CD4-positive, CD25-positive, alpha-beta regulatory T cell (primary cell): ENCODE data around the gene FAM25G. TPM values are rescaled to one million over a fixed set of nuclear protein-coding genes. Genes with fewer than 3 reads are reported as not detected.
"Not testable (repeated sequence)": the region's sequence is repeated elsewhere in the genome, so short reads cannot be mapped to it uniquely, and the experiment has no call there.

Experiments used
- ATAC-seq, 2 donors: fragments of 150-1000 bp; cut with Tn5 transposase; one replicate each; pipeline ENCODE4 v1.10.0; 2021; ENCODE audit warnings: low read depth in 2 of 2, moderate number of reproducible peaks in 2 of 2, moderate library complexity in 1 of 2
- DNase-seq, 3 donors: peaks; one replicate each; pipeline versions ENCODE4 v3.0.0 to v3.0.0-alpha.2; 2012 to 2022; ENCODE audit warnings: mixed read lengths in 1 of 3
- H3K27ac ChIP-seq: one replicate; pipeline ENCODE4 v1.7.0; 2013; ENCODE audit warnings: mild to moderate bottlenecking, low read length; ENCODE audit not compliant: insufficient read depth, poor library complexity, severe bottlenecking
- H3K27me3 ChIP-seq: one replicate; pipeline ENCODE4 v1.7.0; 2013; ENCODE audit warnings: low read length; ENCODE audit not compliant: control insufficient read depth, insufficient read depth
- H3K36me3 ChIP-seq: one replicate; pipeline ENCODE4 v1.7.0; 2013; ENCODE audit warnings: mild to moderate bottlenecking, low read length, moderate library complexity; ENCODE audit not compliant: control insufficient read depth, insufficient read depth
- H3K4me1 ChIP-seq: 2 replicates; pipeline ENCODE4 v1.7.0; 2013; ENCODE audit warnings: mild to moderate bottlenecking, low read length; ENCODE audit not compliant: insufficient read depth, control insufficient read depth, poor library complexity, severe bottlenecking
- H3K4me3 ChIP-seq: one replicate; pipeline ENCODE4 v1.7.0; 2013; ENCODE audit warnings: low read depth, mild to moderate bottlenecking, low read length, moderate library complexity
- H3K9me3 ChIP-seq, 2 experiments: 1 replicate in 1 of 2; 2 replicates in 1 of 2; pipeline ENCODE4 v1.7.0; 2013; ENCODE audit warnings: low read length in 2 of 2, mild to moderate bottlenecking in 1 of 2, moderate library complexity in 1 of 2; ENCODE audit not compliant: control insufficient read depth in 2 of 2
- H3K27ac Mint-ChIP-seq, 3 donors: one replicate each; pipeline ENCODE4 v1.8.0; 2020 to 2022; ENCODE audit warnings: mild to moderate bottlenecking in 3 of 3, mixed read lengths in 3 of 3, moderate library complexity in 2 of 3
- H3K27me3 Mint-ChIP-seq: one replicate; pipeline ENCODE4 v1.8.0; 2022; ENCODE audit warnings: mild to moderate bottlenecking, mixed read lengths
- H3K36me3 Mint-ChIP-seq: one replicate; pipeline ENCODE4 v1.8.0; 2020; ENCODE audit warnings: mixed read lengths
- H3K4me1 Mint-ChIP-seq, 4 donors: one replicate each; pipeline ENCODE4 v1.8.0; 2020 to 2022; ENCODE audit warnings: mixed read lengths in 4 of 4, mild to moderate bottlenecking in 1 of 4
- H3K4me3 Mint-ChIP-seq, 4 donors: one replicate each; pipeline ENCODE4 v1.8.0; 2020 to 2022; ENCODE audit warnings: mild to moderate bottlenecking in 4 of 4, mixed read lengths in 4 of 4, moderate library complexity in 3 of 4
- H3K9me3 Mint-ChIP-seq, 7 donors: one replicate each; pipeline ENCODE4 v1.8.0; 2020 to 2022; ENCODE audit warnings: mixed read lengths in 7 of 7, mild to moderate bottlenecking in 3 of 7, moderate library complexity in 2 of 7
- polyA plus RNA-seq, 4 donors: library from polyadenylated mRNA; unstranded; fragments of 300-500 nt; fragmentation: Illumina TruSeq; gene quantifications; one replicate each; pipeline ENCODE4 v1.2.3, GENCODE V29; 2021
- total RNA-seq: library from RNA; stranded (reverse); gene quantifications from one replicate; pipeline ENCODE4 v1.2.3, GENCODE V29; 2022

FAM25G gene
- total and polyA plus RNA-seq, 5 donors from 2014 or later = not detected

- H3K27me3 ChIP-seq, H3K4me3 Mint-ChIP-seq, H3K36me3 ChIP-seq, H3K27ac ChIP-seq, H3K4me1 Mint-ChIP-seq, DNase-seq, H3K4me3 ChIP-seq, H3K36me3 Mint-ChIP-seq, H3K9me3 ChIP-seq, H3K4me1 ChIP-seq, H3K9me3 Mint-ChIP-seq, H3K27ac Mint-ChIP-seq, ATAC-seq, H3K27me3 Mint-ChIP-seq: not testable (repeated sequence)
These were observed 18.0 kb downstream of the FAM25G start for GRCh38 chr10:47473516-47473915.

GRCh38 chr10:47472647-47473046 is 18.9 kb downstream of the FAM25G start:
- not testable (repeated sequence) for H3K4me3 Mint-ChIP-seq, H3K27ac ChIP-seq, DNase-seq, H3K9me3 Mint-ChIP-seq, H3K27me3 ChIP-seq, H3K4me1 Mint-ChIP-seq, H3K4me3 ChIP-seq, H3K27me3 Mint-ChIP-seq, H3K27ac Mint-ChIP-seq, H3K36me3 Mint-ChIP-seq, H3K36me3 ChIP-seq, H3K4me1 ChIP-seq, H3K9me3 ChIP-seq
- peak; percentile 12 to 18 for ATAC-seq

GRCh38 chr10:47472072-47472471 is 19.4 kb downstream of the FAM25G start:
- ATAC-seq, DNase-seq, H3K4me1 ChIP-seq, H3K27me3 Mint-ChIP-seq, H3K36me3 ChIP-seq, H3K9me3 Mint-ChIP-seq, H3K27ac ChIP-seq, H3K36me3 Mint-ChIP-seq, H3K9me3 ChIP-seq, H3K4me3 Mint-ChIP-seq, H3K4me3 ChIP-seq, H3K27ac Mint-ChIP-seq, H3K4me1 Mint-ChIP-seq, H3K27me3 ChIP-seq: not testable (repeated sequence)

- H3K9me3 ChIP-seq, H3K4me1 ChIP-seq, H3K27ac Mint-ChIP-seq, H3K36me3 Mint-ChIP-seq, H3K4me1 Mint-ChIP-seq, DNase-seq, ATAC-seq, H3K27me3 Mint-ChIP-seq, H3K4me3 ChIP-seq, H3K27ac ChIP-seq, H3K4me3 Mint-ChIP-seq, H3K27me3 ChIP-seq, H3K9me3 Mint-ChIP-seq, H3K36me3 ChIP-seq: not testable (repeated sequence)
These were observed 22.6 kb downstream of the FAM25G start for GRCh38 chr10:47468731-47469528.

- ATAC-seq, H3K36me3 ChIP-seq, H3K9me3 ChIP-seq, H3K4me1 Mint-ChIP-seq, H3K27me3 Mint-ChIP-seq, DNase-seq, H3K36me3 Mint-ChIP-seq, H3K4me1 ChIP-seq, H3K4me3 Mint-ChIP-seq, H3K9me3 Mint-ChIP-seq, H3K27ac Mint-ChIP-seq, H3K27ac ChIP-seq, H3K27me3 ChIP-seq, H3K4me3 ChIP-seq: not testable (repeated sequence)
These were observed 23.5 kb downstream of the FAM25G start for GRCh38 chr10:47467957-47468356.

- not testable (repeated sequence) for H3K9me3 ChIP-seq, ATAC-seq, H3K36me3 ChIP-seq, H3K4me1 Mint-ChIP-seq, DNase-seq, H3K27me3 ChIP-seq, H3K4me1 ChIP-seq, H3K4me3 Mint-ChIP-seq, H3K27ac Mint-ChIP-seq, H3K27ac ChIP-seq, H3K27me3 Mint-ChIP-seq, H3K36me3 Mint-ChIP-seq, H3K4me3 ChIP-seq, H3K9me3 Mint-ChIP-seq
These were observed 24.0 kb downstream of the FAM25G start for GRCh38 chr10:47467458-47467857.

- H3K4me3 Mint-ChIP-seq, H3K4me1 Mint-ChIP-seq, H3K36me3 ChIP-seq, ATAC-seq, H3K4me1 ChIP-seq, DNase-seq, H3K27ac Mint-ChIP-seq, H3K9me3 ChIP-seq, H3K36me3 Mint-ChIP-seq, H3K27ac ChIP-seq, H3K27me3 Mint-ChIP-seq, H3K9me3 Mint-ChIP-seq, H3K4me3 ChIP-seq, H3K27me3 ChIP-seq: not testable (repeated sequence)
These were observed 26.1 kb downstream of the FAM25G start for GRCh38 chr10:47465216-47465917.
